HAP-1 (cell line): ENCODE data around the gene MOCS1.

Experiments
- DNase-seq, 2 experiments: peaks; one replicate each; pipeline ENCODE4 v3.0.0-alpha.2; 2016 to 2020; ENCODE audit warnings: low spot score in 2 of 2
- H3K27me3 ChIP-seq: fragments of 250-450 bp; sonication (Bioruptor Pico); 2 replicates; pipeline ENCODE4 v1.5.1; 2020; ENCODE audit warnings: low read depth, mild to moderate bottlenecking, moderate library complexity
- H3K36me3 ChIP-seq: fragments of 250-450 bp; sonication (Bioruptor Pico); replicated peaks from 2 replicates; pipeline ENCODE4 v1.5.1; 2020; ENCODE audit warnings: mild to moderate bottlenecking
- H3K4me1 ChIP-seq: fragments of 250-450 bp; sonication (Bioruptor Pico); 2 replicates; pipeline ENCODE4 v1.5.1; 2020; ENCODE audit warnings: mild to moderate bottlenecking
- H3K4me3 ChIP-seq: fragments of 250-450 bp; sonication (Bioruptor Pico); 2 replicates; pipeline ENCODE4 v1.5.1; 2020; ENCODE audit warnings: mild to moderate bottlenecking, moderate library complexity
- H3K9me3 ChIP-seq: fragments of 250-450 bp; sonication (Bioruptor Pico); 2 replicates; pipeline ENCODE4 v1.5.1; 2020; ENCODE audit warnings: mild to moderate bottlenecking, moderate library complexity
- in situ Hi-C: fragments of 300-500 bp; cut with MboI; formaldehyde crosslinking; loops from 3 replicates; pipeline ENCODE4 v1.14.3; 2020; ENCODE audit warnings: low sequenced_read_pairs, inconsistent platforms, mixed read lengths

MOCS1 gene

GRCh38 chr6:39899554-39900295 is 34.5 kb downstream of the MOCS1 start:
- Histone ChIP-seq H3K4me1 (no peaks in the 10 kb centered on the region), H3K4me3 (no peak overlapping the region), H3K27me3 (no peaks in the 10 kb centered on the region), H3K9me3 (no peaks in the 10 kb centered on the region), H3K36me3 (no peaks in the 10 kb centered on the region)
- no peak for DNase-seq
- in situ Hi-C loops, result loop anchor here (10.0 to 25.0 kb wide), 2 partner anchors 413 to 545 kb away; no protein-coding TSS in a partner anchor

- DNase-seq, result no peak
- Histone ChIP-seq H3K4me3 (no peak overlapping the region), H3K4me1 (no peaks in the 10 kb centered on the region), H3K36me3 (no peaks in the 10 kb centered on the region), H3K27me3 (no peaks in the 10 kb centered on the region), H3K9me3 (no peaks in the 10 kb centered on the region)
- in situ Hi-C loops, result loop anchor here (10.0 to 25.0 kb wide), 2 partner anchors 414 to 544 kb away; no protein-coding TSS in a partner anchor
These were observed 35.6 kb downstream of the MOCS1 start for GRCh38 chr6:39898625-39899024.

- Histone ChIP-seq H3K9me3 (no peaks in the 10 kb centered on the region), H3K4me3 (no peak overlapping the region), H3K27me3 (no peaks in the 10 kb centered on the region), H3K4me1 (no peaks in the 10 kb centered on the region), H3K36me3 (no peaks in the 10 kb centered on the region)
- DNase-seq, result no peak
- in situ Hi-C loops, result loop anchor here (10.0 to 25.0 kb wide), 2 partner anchors 415 to 543 kb away; no protein-coding TSS in a partner anchor
These were observed 36.6 kb downstream of the MOCS1 start for GRCh38 chr6:39897698-39898097.

GRCh38 chr6:39896701-39897100 is 37.6 kb downstream of the MOCS1 start:
- Histone ChIP-seq H3K36me3 (no peaks in the 10 kb centered on the region), H3K4me1 (no peaks in the 10 kb centered on the region), H3K9me3 (no peaks in the 10 kb centered on the region), H3K27me3 (no peaks in the 10 kb centered on the region), H3K4me3 (no peak overlapping the region)
- in situ Hi-C loops, result loop anchor here (10.0 to 25.0 kb wide), 2 partner anchors 416 to 542 kb away; no protein-coding TSS in a partner anchor
- no peak for DNase-seq

GRCh38 chr6:39893286-39893685 is 41.0 kb downstream of the MOCS1 start:
- no peaks in the 10 kb centered on the region for H3K4me1 ChIP-seq
- in situ Hi-C loops, result loop anchor here (10.0 to 25.0 kb wide), 2 partner anchors 419 to 538 kb away; no protein-coding TSS in a partner anchor
- no peak overlapping the region for H3K4me3 ChIP-seq
- H3K27me3 ChIP-seq, result no peaks in the 10 kb centered on the region
- no peak for DNase-seq
- H3K36me3 ChIP-seq, result no peaks in the 10 kb centered on the region
- no peaks in the 10 kb centered on the region for H3K9me3 ChIP-seq

- Histone ChIP-seq H3K4me3 (no peak overlapping the region), H3K36me3 (no peaks in the 10 kb centered on the region), H3K9me3 (no peaks in the 10 kb centered on the region), H3K4me1 (no peaks in the 10 kb centered on the region), H3K27me3 (no peaks in the 10 kb centered on the region)
- in situ Hi-C loops, result loop anchor here (10.0 to 25.0 kb wide), 2 partner anchors 420 to 538 kb away; no protein-coding TSS in a partner anchor
- DNase-seq, result peak in 1 of 2 experiments; percentile 49
These were observed 41.7 kb downstream of the MOCS1 start for GRCh38 chr6:39892490-39893129.

- Histone ChIP-seq H3K4me3 (no peak overlapping the region), H3K36me3 (no peaks in the 10 kb centered on the region), H3K27me3 (no peaks in the 10 kb centered on the region), H3K9me3 (no peaks in the 10 kb centered on the region), H3K4me1 (no peaks in the 10 kb centered on the region)
- no peak for DNase-seq
- in situ Hi-C loops, result loop anchor here (10.0 to 25.0 kb wide), 2 partner anchors 420 to 537 kb away; no protein-coding TSS in a partner anchor
These were observed 42.3 kb downstream of the MOCS1 start for GRCh38 chr6:39891976-39892375.

GRCh38 chr6:39891353-39891752 is 42.9 kb downstream of the MOCS1 start:
- no peak for DNase-seq
- in situ Hi-C loops, result loop anchor here (10.0 to 25.0 kb wide), 2 partner anchors 421 to 537 kb away; no protein-coding TSS in a partner anchor
- no peaks in the 10 kb centered on the region for H3K4me1 ChIP-seq
- no peaks in the 10 kb centered on the region for H3K27me3 ChIP-seq
- H3K9me3 ChIP-seq, result no peaks in the 10 kb centered on the region
- no peak overlapping the region for H3K4me3 ChIP-seq
- no peaks in the 10 kb centered on the region for H3K36me3 ChIP-seq

GRCh38 chr6:39889229-39889628 is 45.0 kb downstream of the MOCS1 start:
- Histone ChIP-seq H3K4me3 (no peak overlapping the region), H3K27me3 (no peaks in the 10 kb centered on the region), H3K4me1 (no peaks in the 10 kb centered on the region), H3K36me3 (no peaks in the 10 kb centered on the region), H3K9me3 (no peaks in the 10 kb centered on the region)
- DNase-seq, result no peak
- in situ Hi-C loops, result loop anchor here (25.0 kb wide), 1 partner anchor 423 kb away; no protein-coding TSS in a partner anchor

- Histone ChIP-seq H3K27me3 (no peaks in the 10 kb centered on the region), H3K36me3 (no peaks in the 10 kb centered on the region), H3K9me3 (no peaks in the 10 kb centered on the region), H3K4me3 (no peak overlapping the region), H3K4me1 (no peaks in the 10 kb centered on the region)
- in situ Hi-C loops, result loop anchor here (25.0 kb wide), 1 partner anchor 424 kb away; no protein-coding TSS in a partner anchor
- DNase-seq, result no peak
These were observed 46.4 kb downstream of the MOCS1 start for GRCh38 chr6:39887692-39888450.

GRCh38 chr6:39886871-39887270 is 47.4 kb downstream of the MOCS1 start:
- in situ Hi-C loops, result loop anchor here (25.0 kb wide), 1 partner anchor 425 kb away; no protein-coding TSS in a partner anchor
- no peak for DNase-seq
- no peaks in the 10 kb centered on the region for H3K4me1 ChIP-seq
- no peaks in the 10 kb centered on the region for H3K36me3 ChIP-seq
- H3K9me3 ChIP-seq, result no peaks in the 10 kb centered on the region
- H3K4me3 ChIP-seq, result no peak overlapping the region
- H3K27me3 ChIP-seq, result no peaks in the 10 kb centered on the region

- H3K4me1 ChIP-seq, result no peaks in the 10 kb centered on the region
- DNase-seq, result no peak
- no peak overlapping the region for H3K4me3 ChIP-seq
- H3K9me3 ChIP-seq, result no peaks in the 10 kb centered on the region
- H3K36me3 ChIP-seq, result no peaks in the 10 kb centered on the region
- no peaks in the 10 kb centered on the region for H3K27me3 ChIP-seq
- in situ Hi-C loops, result loop anchor here (25.0 kb wide), 1 partner anchor 427 kb away; no protein-coding TSS in a partner anchor
These were observed 48.6 kb downstream of the MOCS1 start for GRCh38 chr6:39885691-39886090.

- no peaks in the 10 kb centered on the region for H3K4me1 ChIP-seq
These were observed 49.6 kb downstream of the MOCS1 start for GRCh38 chr6:39884696-39885095.

More at GRCh38 chr6:39884696-39885095, 49.6 kb downstream of the MOCS1 start:
- Histone ChIP-seq H3K36me3 (no peaks in the 10 kb centered on the region), H3K4me3 (no peak overlapping the region), H3K9me3 (no peaks in the 10 kb centered on the region), H3K27me3 (no peaks in the 10 kb centered on the region)
- no peak for DNase-seq
- in situ Hi-C loops, result loop anchor here (25.0 kb wide), 1 partner anchor 428 kb away; no protein-coding TSS in a partner anchor
